Amniotic stem cell (primary cell): ENCODE measurements around the gene ZDHHC23.

Source experiments
- DNase-seq: peaks from one replicate; lab custom pipeline; 2025; lab: John Stamatoyannopoulos, UW

Gene ZDHHC23

GRCh38 chr3:113947372-113948014, at the start of gene ZDHHC23:
TSS of gene ZDHHC23 (plus strand) at chr3:113948013. CDS start at chr3:113948803, 790 bp downstream.
- peak; percentile 4 for DNase-seq

- no peak for DNase-seq
Measured at GRCh38 chr3:113898892-113899291, 48.9 kb upstream of the ZDHHC23 start.

- no peak for DNase-seq
Measured at GRCh38 chr3:113906568-113907140, 41.2 kb upstream of the ZDHHC23 start.

- DNase-seq: no peak
Measured at GRCh38 chr3:113908133-113908532, 39.7 kb upstream of the ZDHHC23 start.

GRCh38 chr3:113910966-113911365, 36.8 kb upstream of the ZDHHC23 start:
- DNase-seq: no peak

GRCh38 chr3:113912552-113913236, 35.1 kb upstream of the ZDHHC23 start:
- peak; percentile 29 for DNase-seq

GRCh38 chr3:113914646-113915045, 33.2 kb upstream of the ZDHHC23 start:
- peak; percentile 34 for DNase-seq

- DNase-seq: no peak
Measured at GRCh38 chr3:113927556-113927955, 20.3 kb upstream of the ZDHHC23 start.

GRCh38 chr3:113946831-113947230, 982 bp upstream of the ZDHHC23 start:
- no peak for DNase-seq

GRCh38 chr3:113948015-113948917, 453 bp downstream of the ZDHHC23 start:
- DNase-seq: no peak

- no peak for DNase-seq
Measured at GRCh38 chr3:113952921-113953320, 5.1 kb downstream of the ZDHHC23 start.

GRCh38 chr3:113953677-113954076, 5.9 kb downstream of the ZDHHC23 start:
- DNase-seq: no peak

GRCh38 chr3:113954091-113954685, 6.4 kb downstream of the ZDHHC23 start:
- DNase-seq: no peak

- DNase-seq: no peak
Measured at GRCh38 chr3:113963879-113964278, 16.1 kb downstream of the ZDHHC23 start.

- no peak for DNase-seq
Measured at GRCh38 chr3:113966172-113966571, 18.4 kb downstream of the ZDHHC23 start.

GRCh38 chr3:113968986-113969385, 21.2 kb downstream of the ZDHHC23 start:
- no peak for DNase-seq

- DNase-seq: no peak
Measured at GRCh38 chr3:113977822-113978221, 30.0 kb downstream of the ZDHHC23 start.

GRCh38 chr3:113979916-113980315, 32.1 kb downstream of the ZDHHC23 start:
- DNase-seq: no peak

GRCh38 chr3:113981803-113982202, 34.0 kb downstream of the ZDHHC23 start:
- DNase-seq: no peak

GRCh38 chr3:113983544-113983943, 35.7 kb downstream of the ZDHHC23 start:
- DNase-seq: no peak

- DNase-seq: no peak
Measured at GRCh38 chr3:113985541-113985940, 37.7 kb downstream of the ZDHHC23 start.

- no peak for DNase-seq
Measured at GRCh38 chr3:114005481-114005880, 57.7 kb downstream of the ZDHHC23 start.
